ENCODE data around the gene SCP2.

SCP2 gene

DNA sequence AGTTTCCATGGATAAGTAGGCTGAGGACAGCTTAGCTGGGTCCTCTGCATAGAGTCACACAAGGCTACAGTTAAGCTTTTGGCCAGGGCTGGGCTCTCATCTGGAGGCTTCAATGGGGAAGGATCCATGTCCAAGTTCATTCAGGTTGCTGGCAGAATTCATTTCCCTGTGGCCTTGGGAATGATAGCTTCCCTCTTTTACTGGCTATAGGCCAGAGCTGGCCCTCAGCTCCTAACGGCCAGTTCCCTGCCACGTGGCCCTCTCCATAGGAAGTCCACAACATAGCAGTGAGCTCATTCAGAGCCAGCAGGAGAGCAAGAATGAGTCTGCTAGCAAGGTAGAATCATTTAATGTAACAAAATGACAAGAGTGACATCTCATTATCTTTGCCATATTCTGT is 119.9 kb downstream of the SCP2 start:
- DNase-seq, result no peak

- no peak for DNase-seq
Measured at GRCh38 chr1:53047737-53048736, 121.0 kb downstream of the SCP2 start.

- DNase-seq, result no peak
Measured at GRCh38 chr1:53048960-53049573, 122.0 kb downstream of the SCP2 start.

GRCh38 chr1:53049574-53049967 is 122.5 kb downstream of the SCP2 start:
- DNase-seq, result no peak

GRCh38 chr1:53050310-53050709 is 123.2 kb downstream of the SCP2 start:
- no peak for DNase-seq

DNA sequence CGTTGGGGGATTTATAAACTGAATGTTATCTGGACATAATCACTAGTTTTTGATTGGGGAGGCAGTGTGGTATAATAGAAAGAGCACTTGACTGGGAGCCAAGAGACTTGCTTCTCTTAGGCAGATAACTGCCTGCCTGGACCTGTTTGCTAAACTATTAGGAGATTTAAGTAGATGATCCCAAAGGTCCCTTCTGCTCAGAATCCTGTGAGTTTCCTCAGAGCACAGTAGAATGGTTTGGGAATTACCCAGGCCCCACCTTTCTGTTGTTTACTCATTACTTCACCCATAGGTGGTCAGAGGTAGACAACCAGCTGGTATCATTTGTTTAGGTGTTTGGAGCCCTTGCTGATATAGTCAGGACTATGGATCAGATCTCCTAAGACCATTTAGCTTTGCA is 124.6 kb downstream of the SCP2 start:
- DNase-seq, result no peak

GRCh38 chr1:53057127-53057526 is 130.1 kb downstream of the SCP2 start:
- no peak for DNase-seq

- no peak for DNase-seq
Measured at GRCh38 chr1:53060579-53060978, 133.5 kb downstream of the SCP2 start.

DNA sequence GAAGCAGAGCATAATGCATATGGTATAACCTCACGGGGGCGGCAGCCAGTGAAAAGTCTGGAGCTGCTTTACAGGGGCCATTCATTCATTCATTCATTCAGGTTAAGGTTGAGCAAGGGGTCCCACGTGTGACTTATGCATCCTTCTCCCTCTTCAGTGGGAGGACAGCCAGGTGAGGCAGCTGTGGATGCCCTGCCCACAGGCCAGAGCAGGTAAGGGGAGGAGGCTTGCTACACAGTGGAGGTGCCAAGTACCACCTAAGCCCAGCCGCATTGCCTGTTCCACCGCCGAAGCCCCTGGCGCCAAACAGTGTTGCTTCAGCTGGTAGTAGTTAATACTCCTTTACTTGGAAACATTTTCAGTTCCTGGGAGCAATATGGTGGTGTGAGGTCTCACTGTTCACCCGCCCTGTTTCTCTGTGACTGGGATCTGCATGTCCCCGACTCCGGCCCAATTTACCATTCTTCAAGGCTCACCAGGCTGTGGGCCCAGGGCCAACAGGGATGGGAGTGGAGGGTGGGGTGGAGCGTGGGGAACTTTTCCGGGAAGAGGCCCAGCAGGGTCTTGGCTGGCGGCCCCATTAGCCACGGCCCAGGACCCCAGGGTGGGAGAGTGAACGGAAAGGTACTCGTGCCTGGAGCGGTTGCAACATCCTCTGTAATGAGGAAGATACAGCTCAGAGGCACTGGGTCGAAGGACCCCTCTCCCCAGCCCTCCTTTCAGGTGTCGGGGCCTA is 134.2 kb downstream of the SCP2 start:
- no peak for DNase-seq

GRCh38 chr1:53061859-53062707 is 135.0 kb downstream of the SCP2 start, which contains the start of gene PODN:
Gene PODN (plus strand): TSS chr1:53062213. CDS start chr1:53069856, 7,643 bp downstream.
- DNase-seq, result no peak

DNA sequence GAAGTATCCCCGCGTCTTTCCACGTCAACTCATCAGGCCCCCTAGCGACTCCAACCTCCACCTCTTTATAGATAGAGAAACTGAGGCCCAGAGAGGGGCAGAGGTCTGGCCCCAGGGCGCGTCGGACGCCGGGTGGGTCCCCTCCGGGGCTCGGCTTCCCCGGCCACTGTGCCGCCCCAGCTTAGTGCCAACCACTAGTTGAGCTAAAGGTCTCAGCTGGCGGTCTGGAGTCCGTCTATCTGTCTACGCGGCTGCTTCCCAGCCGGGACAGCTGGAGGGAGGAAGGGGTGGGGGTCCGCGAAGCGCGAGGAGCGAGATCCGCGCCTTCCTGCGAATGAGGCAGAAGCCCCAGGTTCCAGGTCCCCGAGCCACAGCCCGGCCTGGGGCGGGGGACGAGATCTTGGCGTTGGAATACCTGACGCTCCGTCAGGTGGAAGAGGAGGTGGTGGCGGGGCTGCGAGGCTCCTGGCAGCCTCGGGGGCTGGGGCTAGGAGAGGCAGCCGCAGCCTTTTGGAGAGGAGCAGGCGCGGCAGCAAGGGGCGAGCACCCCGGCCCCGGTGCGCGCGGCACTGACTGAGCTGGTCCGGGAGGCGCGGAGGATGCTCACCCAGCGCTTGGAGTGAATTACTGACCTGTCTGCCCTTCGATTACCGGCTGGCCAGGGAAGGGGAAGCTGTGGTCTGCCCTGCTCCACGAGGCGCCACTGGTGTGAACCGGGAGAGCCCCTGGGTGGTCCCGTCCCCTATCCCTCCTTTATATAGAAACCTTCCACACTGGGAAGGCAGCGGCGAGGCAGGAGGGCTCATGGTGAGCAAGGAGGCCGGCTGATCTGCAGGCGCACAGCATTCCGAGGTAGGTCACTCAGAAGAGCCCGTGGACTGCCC is 135.9 kb downstream of the SCP2 start:
- DNase-seq, result no peak

DNA sequence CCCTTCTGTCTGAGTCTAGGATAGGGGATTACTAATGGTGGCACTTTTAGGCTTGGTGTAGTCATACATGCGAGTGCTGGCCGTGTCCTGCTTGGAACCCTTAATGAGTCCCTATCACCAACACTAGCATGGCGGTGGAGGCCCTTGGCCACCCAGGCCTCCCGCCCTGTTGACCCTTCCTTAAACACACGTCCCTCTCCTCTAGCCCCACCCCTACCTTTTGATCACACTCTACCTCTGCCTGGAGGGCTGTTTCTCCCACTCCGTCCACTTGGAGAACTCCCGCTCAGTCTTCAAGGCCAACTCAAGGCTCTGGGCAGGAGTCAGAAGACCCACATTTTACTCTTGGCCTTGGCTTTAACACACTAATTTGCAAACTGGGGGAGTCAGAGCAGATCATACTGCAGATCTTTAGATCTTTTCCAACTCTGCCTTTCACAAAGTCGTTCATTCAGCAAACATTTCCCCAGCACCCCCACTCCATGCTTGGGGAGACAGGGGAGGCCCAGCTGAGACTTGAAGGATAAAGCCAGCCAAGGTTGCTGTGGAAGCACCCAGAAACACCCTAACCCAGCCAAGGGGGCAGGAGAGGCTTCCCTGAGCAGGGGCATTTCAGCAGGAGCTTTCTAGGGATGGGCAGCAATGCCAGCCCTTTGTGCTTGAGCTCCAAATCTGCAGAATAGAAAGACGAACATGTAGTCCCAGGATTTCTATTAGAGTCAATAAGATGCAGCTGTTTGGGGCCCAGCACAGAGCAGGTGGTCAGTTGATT is 136.9 kb downstream of the SCP2 start:
- no peak for DNase-seq

GRCh38 chr1:53065391-53065790 is 138.3 kb downstream of the SCP2 start:
- DNase-seq, result no peak

- no peak for DNase-seq
Measured at GRCh38 chr1:53066488-53066887, 139.4 kb downstream of the SCP2 start.

- DNase-seq, result no peak
Measured at GRCh38 chr1:53066891-53067738, 140.0 kb downstream of the SCP2 start.

DNA sequence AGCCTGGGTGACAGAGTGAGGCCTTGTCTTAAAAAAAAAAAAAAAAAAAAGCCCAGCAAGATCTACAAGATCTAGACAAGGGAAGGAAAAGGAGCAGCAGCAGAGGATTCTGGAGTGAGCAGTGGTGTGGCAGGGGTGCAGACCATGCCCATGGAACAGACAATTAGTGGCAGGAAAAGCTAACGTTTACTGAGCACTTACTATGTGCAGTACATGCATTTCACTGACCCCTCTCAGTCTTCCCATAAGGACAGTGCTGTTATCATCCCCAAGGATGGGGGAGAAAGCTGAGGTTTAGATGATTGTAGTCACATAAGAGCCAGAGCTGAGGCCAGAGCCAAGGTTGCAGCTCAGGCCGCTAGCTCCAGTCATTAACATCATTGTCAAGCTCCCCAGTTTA is 140.8 kb downstream of the SCP2 start:
- DNase-seq, result no peak

DNA sequence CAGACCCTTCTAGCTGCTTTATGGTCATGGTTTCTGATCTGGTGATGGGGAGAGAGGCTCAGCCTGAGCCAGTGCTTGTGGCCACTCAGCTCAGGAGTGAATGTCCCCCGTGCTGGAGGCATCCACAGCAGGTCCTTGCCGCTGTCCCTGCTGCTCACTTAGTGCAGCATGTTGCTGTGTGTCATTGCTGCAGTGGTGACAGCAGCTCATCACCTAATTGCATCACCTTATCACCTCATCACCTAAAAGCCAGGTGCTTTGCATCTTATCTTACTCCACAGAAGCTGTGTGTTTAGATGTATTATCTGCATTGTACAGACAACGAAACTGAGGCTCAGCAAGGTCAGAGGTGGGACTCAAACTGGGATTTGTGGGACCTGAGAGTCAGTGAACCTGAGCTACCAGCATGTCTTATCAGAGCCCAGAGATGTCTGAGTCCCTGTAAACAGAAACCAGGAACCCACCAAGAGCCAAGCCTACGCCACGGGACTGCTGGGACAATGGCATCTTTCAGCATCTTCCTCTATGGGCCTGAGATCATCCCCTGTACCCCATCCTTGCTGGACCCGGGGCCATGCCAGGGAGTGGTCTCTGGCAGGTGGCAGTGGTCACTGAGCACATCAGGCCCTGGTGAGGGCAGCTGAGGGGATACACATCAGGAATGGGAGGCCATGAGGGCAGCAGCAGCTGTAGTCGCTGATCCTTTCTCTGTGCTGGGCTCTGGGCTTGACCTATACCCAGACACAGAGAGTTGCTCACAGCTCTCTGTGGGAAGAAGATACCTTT is 141.4 kb downstream of the SCP2 start:
- no peak for DNase-seq

GRCh38 chr1:53069265-53069662 is 142.2 kb downstream of the SCP2 start:
- DNase-seq, result no peak
